GM12874 (cell line): ENCODE results near the gene TSPYL1.

ENCODE experiments used
- CTCF ChIP-seq: IDR thresholded peaks from 2 replicates; pipeline ENCODE4 v1.5.1; 2011; ENCODE audit warnings: low read depth, mild to moderate bottlenecking, control low read depth, low read length, moderate library complexity; ENCODE audit not compliant: insufficient read depth

TSPYL1 gene

GRCh38 chr6:116279232-116280160, at the start of gene TSPYL1:
TSPYL1 (minus strand) TSS chr6:116279930; CDS start chr6:116279830, 100 bp downstream.
- TF ChIP-seq CTCF, result 0 out of 2 replicates have a peak, but pooled peaks have one; percentile 6

- no peak for TF ChIP-seq CTCF
Measured at GRCh38 chr6:116329156-116329555, 49.4 kb upstream of the TSPYL1 start.

- no peak for TF ChIP-seq CTCF
Measured at GRCh38 chr6:116328528-116328903, 48.8 kb upstream of the TSPYL1 start.

- no peak for TF ChIP-seq CTCF
Measured at GRCh38 chr6:116327803-116328527, 48.2 kb upstream of the TSPYL1 start.

- TF ChIP-seq CTCF, result no peak
Measured at GRCh38 chr6:116326996-116327395, 47.3 kb upstream of the TSPYL1 start.

- no peak for TF ChIP-seq CTCF
Measured at GRCh38 chr6:116326181-116326671, 46.5 kb upstream of the TSPYL1 start.

GRCh38 chr6:116323863-116324262, 44.1 kb upstream of the TSPYL1 start:
- TF ChIP-seq CTCF, result no peak
